Endothelial cell of coronary artery (primary cell): ENCODE measurements around the gene RHD. TPM values are rescaled to one million over a fixed set of nuclear protein-coding genes. Genes with fewer than 3 reads are reported as not detected.

ENCODE experiments used
- total RNA-seq: library from RNA; depleted of rRNA; stranded (reverse); fragments of >200 nt; gene quantifications from 2 replicates; pipeline ENCODE4 v1.2.3, GENCODE V29; 2014

Gene RHD
- total RNA-seq: under 0.01 TPM in 1 of 2 replicates, not detected in the other

GRCh38 chr1:25272238-25272637 is at the start of gene RHD:
RHD (plus strand) TSS chr1:25272509; CDS start chr1:25272548, 39 bp downstream.

DNA sequence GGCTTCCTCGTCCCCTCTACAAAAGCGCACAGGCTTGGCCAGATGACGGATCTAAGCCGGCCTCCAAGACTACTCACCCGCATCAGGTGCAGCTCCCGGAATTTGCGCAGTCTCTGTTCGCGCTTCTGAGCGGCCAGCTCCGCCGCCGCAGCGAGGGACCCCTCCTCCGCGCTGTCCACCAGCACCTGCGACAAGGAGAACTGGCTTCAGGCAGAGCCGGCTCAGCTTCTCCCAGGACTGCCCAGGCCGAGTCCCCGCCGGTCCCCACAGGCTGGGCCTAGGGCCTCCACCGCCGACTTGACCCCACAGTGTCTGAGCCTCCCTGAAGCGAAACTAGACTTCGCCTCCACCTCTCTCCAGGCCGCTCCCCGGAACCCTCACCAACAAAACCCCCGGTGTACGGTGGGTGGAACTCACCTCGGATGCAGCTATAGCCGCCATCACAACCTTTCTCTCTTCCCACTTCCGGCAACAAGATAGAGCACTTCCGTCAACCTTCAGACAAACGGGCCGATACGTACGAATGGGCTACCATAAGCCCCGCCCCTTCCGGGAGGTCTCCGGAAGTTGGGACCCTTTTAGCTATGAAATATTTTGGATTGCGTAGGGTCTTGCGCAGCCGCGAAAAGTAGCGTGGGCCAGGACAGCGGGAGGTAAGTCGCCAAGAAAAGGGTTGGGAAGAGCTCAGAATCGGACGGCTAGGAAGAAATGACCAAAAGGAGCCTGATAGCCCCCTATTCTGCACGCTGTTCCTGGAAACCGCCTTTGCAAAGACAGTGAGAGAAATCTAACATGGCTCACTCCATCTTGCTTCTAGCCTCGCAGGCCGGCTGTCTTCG is 40.1 kb upstream of the RHD start, which contains the start of gene SYF2:
SYF2 (minus strand) TSS at position 476 of the 839 bp plus-strand sequence; CDS start at position 441, 35 bp downstream.

DNA sequence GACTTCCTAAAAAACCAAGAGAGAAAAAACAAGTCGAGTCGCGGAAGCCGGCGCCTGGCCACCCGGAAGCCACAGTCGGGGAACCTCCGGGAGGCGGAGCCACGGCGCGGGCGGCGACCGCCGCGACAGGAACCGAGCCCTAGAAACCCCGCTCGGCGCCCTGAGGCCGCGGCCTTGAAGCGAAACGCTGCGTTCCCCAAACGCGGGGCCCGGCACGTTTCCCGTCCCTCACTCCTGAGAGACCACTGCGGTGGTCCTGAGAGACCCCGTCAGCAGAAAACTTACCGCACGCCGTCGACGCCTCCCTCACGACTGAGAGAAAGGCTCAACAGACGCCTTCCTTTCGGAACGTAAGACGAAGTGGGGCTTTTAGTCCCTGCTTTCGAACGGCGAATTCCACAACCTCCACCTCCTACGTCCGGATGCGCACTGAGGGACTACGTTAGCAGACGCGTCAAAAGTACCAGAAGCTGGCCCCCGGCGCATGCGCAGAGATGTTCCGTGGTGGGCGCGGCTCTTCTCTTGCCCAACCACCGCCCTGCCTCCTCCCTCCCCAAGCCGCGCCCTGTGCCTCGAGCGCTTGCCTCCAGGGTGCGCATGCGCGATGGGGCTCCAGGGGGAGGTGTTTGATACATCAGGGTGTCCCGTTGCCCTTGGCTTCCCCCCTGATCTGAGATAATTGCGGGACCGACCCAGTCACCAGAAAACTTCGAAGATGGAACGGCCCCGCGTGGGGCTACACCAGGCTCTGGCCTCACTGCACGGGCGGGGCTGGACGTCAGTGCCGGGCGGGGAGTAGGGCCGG is 25.1 kb upstream of the RHD start, which contains the start of gene RSRP1:
RSRP1 (minus strand) TSS at position 431 of the 805 bp plus-strand sequence. CDS start 491 bp downstream, outside the sequence.

GRCh38 chr1:25338188-25338981 is 66.1 kb downstream of the RHD start, which contains the start of gene TMEM50A:
TMEM50A (plus strand) TSS chr1:25338334; CDS start chr1:25340487, 2,153 bp downstream.

Other genes starting within 250 kb of the RHD start
- 34.7 and 36.5 TPM in 2 replicates for gene SYF2, start 40.0 kb upstream of the RHD start, total RNA-seq
- 103 and 117 TPM in 2 replicates for gene RSRP1, start 25.1 kb upstream of the RHD start, total RNA-seq
- 169 and 183 TPM in 2 replicates for gene TMEM50A, start 65.8 kb downstream of the RHD start, total RNA-seq
- 0.09 and 0.19 TPM in 2 replicates for gene RHCE, start 148.3 kb downstream of the RHD start, total RNA-seq
- gene MACO1, start 158.4 kb downstream of the RHD start, total RNA-seq: 17.0 and 17.7 TPM in 2 replicates